OCI-LY1 (cell line): ENCODE results near the gene PCCB.

Source experiments
- EZH2 ChIP-seq: fragments of 200-600 bp; sonication (generic), shearing (Covaris generic); IDR thresholded peaks from 2 replicates; pipeline ENCODE4 v1.8.0; 2017; ENCODE audit warnings: borderline replicate concordance, mixed run types, mild to moderate bottlenecking, antibody characterized with exemption, low read length, moderate library complexity, mixed read lengths
- TF ChIP-seq, protein P1 (sequence below): fragments of 200-600 bp; sonication (generic), shearing (Covaris generic); IDR thresholded peaks from 2 replicates; pipeline ENCODE4 v1.5.1; 2017; ENCODE audit warnings: mild to moderate bottlenecking, antibody characterized with exemption, low read length, moderate library complexity, mixed read lengths

DNA sequence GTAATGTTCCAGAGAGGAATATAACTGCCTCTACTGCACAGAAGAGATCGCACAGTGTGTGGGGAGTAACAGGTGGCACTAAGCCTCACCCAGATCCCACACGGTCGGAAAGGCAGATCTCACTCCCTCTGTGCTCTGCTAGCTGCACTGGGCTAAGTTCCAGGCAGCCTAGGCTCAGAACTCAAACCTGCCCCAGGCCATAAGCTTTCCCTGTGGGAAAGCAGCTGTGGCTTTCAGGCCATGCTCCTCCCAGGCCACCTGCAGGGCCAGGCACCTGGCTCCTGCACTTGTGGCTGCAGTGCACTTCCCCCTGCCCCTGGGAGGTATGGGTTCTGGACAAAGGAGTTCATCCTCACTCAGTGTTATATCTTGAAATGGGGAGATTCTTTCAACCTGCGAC is 27.5 kb downstream of the PCCB start:
- TF ChIP-seq, protein P1, sequence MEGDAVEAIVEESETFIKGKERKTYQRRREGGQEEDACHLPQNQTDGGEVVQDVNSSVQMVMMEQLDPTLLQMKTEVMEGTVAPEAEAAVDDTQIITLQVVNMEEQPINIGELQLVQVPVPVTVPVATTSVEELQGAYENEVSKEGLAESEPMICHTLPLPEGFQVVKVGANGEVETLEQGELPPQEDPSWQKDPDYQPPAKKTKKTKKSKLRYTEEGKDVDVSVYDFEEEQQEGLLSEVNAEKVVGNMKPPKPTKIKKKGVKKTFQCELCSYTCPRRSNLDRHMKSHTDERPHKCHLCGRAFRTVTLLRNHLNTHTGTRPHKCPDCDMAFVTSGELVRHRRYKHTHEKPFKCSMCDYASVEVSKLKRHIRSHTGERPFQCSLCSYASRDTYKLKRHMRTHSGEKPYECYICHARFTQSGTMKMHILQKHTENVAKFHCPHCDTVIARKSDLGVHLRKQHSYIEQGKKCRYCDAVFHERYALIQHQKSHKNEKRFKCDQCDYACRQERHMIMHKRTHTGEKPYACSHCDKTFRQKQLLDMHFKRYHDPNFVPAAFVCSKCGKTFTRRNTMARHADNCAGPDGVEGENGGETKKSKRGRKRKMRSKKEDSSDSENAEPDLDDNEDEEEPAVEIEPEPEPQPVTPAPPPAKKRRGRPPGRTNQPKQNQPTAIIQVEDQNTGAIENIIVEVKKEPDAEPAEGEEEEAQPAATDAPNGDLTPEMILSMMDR: no peak
- TF ChIP-seq EZH2: no peak
